ENCODE measurements around the gene BYSL. TPM values are rescaled to one million over a fixed set of nuclear protein-coding genes. Genes with fewer than 3 reads are reported as not detected.
A peak's percentile ranks its signal among the peaks of the same experiment; 100 is the strongest.

The BYSL gene
- total RNA-seq, 1 experiment from 2014 or later, result 89.7 TPM

DNA sequence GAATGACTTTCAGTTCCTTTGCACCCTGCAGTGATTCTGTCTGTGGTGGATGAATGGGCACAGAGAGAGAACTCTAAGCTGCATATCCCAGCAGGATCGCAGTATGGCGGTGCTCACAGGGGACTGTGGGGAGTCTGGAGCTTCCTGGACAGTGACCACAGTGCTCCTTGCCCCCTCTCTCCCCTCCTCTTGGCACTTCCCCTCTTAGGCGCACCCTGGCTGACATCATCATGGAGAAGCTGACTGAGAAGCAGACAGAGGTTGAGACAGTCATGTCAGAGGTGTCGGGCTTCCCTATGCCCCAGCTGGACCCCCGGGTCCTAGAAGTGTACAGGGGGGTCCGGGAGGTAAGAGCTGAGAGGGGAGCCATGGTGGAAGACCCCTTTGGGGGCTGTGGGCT lies 8.6 kb downstream of the BYSL start:
- Histone ChIP-seq H3K4me3 (ENCODE audit: low read depth, low read length, poor library complexity, severe bottlenecking) (no peak overlapping the region), H3K27ac (ENCODE audit: low read depth, low read length, poor library complexity, severe bottlenecking) (no peak overlapping the region), H3K9me3 (ENCODE audit: low read depth, low read length, poor library complexity, severe bottlenecking) (no peaks in the 10 kb centered on the region), H3K4me1 (ENCODE audit: insufficient read depth, low read length, poor library complexity, severe bottlenecking) (no peaks in the 10 kb centered on the region), H3K27me3 (replicated peaks; ENCODE audit: insufficient read depth, low read depth, low read length, poor library complexity) (no peaks in the 10 kb centered on the region), H3K36me3 (ENCODE audit: insufficient read depth, low read length, poor library complexity, severe bottlenecking) (peaks cover 81% of the 10 kb centered on the region)
- TF ChIP-seq, protein P1, sequence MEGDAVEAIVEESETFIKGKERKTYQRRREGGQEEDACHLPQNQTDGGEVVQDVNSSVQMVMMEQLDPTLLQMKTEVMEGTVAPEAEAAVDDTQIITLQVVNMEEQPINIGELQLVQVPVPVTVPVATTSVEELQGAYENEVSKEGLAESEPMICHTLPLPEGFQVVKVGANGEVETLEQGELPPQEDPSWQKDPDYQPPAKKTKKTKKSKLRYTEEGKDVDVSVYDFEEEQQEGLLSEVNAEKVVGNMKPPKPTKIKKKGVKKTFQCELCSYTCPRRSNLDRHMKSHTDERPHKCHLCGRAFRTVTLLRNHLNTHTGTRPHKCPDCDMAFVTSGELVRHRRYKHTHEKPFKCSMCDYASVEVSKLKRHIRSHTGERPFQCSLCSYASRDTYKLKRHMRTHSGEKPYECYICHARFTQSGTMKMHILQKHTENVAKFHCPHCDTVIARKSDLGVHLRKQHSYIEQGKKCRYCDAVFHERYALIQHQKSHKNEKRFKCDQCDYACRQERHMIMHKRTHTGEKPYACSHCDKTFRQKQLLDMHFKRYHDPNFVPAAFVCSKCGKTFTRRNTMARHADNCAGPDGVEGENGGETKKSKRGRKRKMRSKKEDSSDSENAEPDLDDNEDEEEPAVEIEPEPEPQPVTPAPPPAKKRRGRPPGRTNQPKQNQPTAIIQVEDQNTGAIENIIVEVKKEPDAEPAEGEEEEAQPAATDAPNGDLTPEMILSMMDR (conservative IDR thresholded peaks at IDR 0.05; ENCODE audit: low read depth, low read length), result no peak
- TF ChIP-seq EZH2 (IDR thresholded peaks at IDR 0.05; ENCODE audit: borderline replicate concordance, low read depth, low read length, poor library complexity, severe bottlenecking), result no peak
- DNase-seq (ENCODE audit: low spot score), result no peak
- intact Hi-C loops (cut with micrococcal nuclease; ENCODE audit: unreplicated experiment), result no loop called here
- ChIA-PET CTCF (no interaction called here), POLR2A (ENCODE audit: low non-redundant PET) (no interaction called here)
- BruUV-seq (replicated peaks), result no TSS peak

DNA sequence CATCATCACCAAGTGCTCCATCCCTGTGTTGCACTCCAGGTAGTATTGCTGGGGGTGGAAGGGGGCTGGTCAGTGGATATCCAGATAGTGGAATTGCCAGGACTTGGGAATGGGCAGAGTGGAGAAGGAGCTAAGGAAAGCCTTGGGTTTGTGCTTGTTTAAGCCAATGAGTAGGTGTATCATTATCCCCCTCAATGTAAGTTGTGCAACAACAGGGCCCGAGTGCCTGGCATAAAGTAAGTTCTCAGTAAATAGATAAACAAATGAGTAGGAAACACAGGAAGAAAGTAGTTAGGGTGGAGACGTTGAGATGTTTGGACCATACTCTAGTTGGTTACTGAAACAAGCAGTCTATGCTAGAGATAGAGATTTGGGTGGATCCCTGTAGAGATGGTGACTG lies 10.5 kb downstream of the BYSL start:
- intact Hi-C loops (cut with micrococcal nuclease; ENCODE audit: unreplicated experiment), result no loop called here
- Histone ChIP-seq H3K4me3 (ENCODE audit: low read depth, low read length, poor library complexity, severe bottlenecking) (no peak overlapping the region), H3K27ac (ENCODE audit: low read depth, low read length, poor library complexity, severe bottlenecking) (no peak overlapping the region), H3K4me1 (ENCODE audit: insufficient read depth, low read length, poor library complexity, severe bottlenecking) (no peaks in the 10 kb centered on the region), H3K36me3 (ENCODE audit: insufficient read depth, low read length, poor library complexity, severe bottlenecking) (peaks cover 76% of the 10 kb centered on the region), H3K27me3 (replicated peaks; ENCODE audit: insufficient read depth, low read depth, low read length, poor library complexity) (no peaks in the 10 kb centered on the region), H3K9me3 (ENCODE audit: low read depth, low read length, poor library complexity, severe bottlenecking) (no peaks in the 10 kb centered on the region)
- TF ChIP-seq, protein P1 (conservative IDR thresholded peaks at IDR 0.05; ENCODE audit: low read depth, low read length), result no peak
- TF ChIP-seq EZH2 (IDR thresholded peaks at IDR 0.05; ENCODE audit: borderline replicate concordance, low read depth, low read length, poor library complexity, severe bottlenecking), result no peak
- ChIA-PET POLR2A (ENCODE audit: low non-redundant PET) (no interaction called here), CTCF (no interaction called here)
- BruUV-seq (replicated peaks), result no TSS peak
- no peak for DNase-seq (ENCODE audit: low spot score)

DNA sequence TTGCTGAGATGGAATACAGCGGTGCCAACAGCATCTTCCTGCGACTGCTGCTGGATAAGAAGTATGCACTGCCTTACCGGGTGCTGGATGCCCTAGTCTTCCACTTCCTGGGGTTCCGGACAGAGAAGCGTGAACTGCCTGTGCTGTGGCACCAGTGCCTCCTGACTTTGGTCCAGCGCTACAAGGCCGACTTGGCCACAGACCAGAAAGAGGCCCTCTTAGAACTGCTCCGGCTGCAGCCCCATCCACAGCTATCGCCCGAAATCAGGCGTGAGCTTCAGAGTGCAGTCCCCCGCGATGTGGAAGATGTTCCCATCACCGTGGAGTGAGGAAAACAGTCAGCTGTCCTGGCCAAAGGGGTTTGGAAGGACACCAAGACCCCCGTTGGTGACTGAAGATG lies 11.1 kb downstream of the BYSL start:
- Histone ChIP-seq H3K9me3 (ENCODE audit: low read depth, low read length, poor library complexity, severe bottlenecking) (no peaks in the 10 kb centered on the region), H3K4me1 (ENCODE audit: insufficient read depth, low read length, poor library complexity, severe bottlenecking) (no peaks in the 10 kb centered on the region), H3K36me3 (ENCODE audit: insufficient read depth, low read length, poor library complexity, severe bottlenecking) (peaks cover 70% of the 10 kb centered on the region), H3K4me3 (ENCODE audit: low read depth, low read length, poor library complexity, severe bottlenecking) (no peak overlapping the region), H3K27ac (ENCODE audit: low read depth, low read length, poor library complexity, severe bottlenecking) (no peak overlapping the region), H3K27me3 (replicated peaks; ENCODE audit: insufficient read depth, low read depth, low read length, poor library complexity) (no peaks in the 10 kb centered on the region)
- POLR2A ChIA-PET (ENCODE audit: low non-redundant PET), result no interaction called here
- DNase-seq (ENCODE audit: low spot score), result no peak
- CTCF ChIA-PET, result no interaction called here
- TSS peak; percentile 22 for BruUV-seq (replicated peaks)
- TF ChIP-seq, protein P1 (conservative IDR thresholded peaks at IDR 0.05; ENCODE audit: low read depth, low read length), result no peak
- TF ChIP-seq EZH2 (IDR thresholded peaks at IDR 0.05; ENCODE audit: borderline replicate concordance, low read depth, low read length, poor library complexity, severe bottlenecking), result no peak
- intact Hi-C loops (cut with micrococcal nuclease; ENCODE audit: unreplicated experiment), result no loop called here

Measured in A673 (cell line).